Naive thymus-derived CD4-positive, alpha-beta T cell (primary cell): ENCODE results near the gene GNG7. TPM values are rescaled to one million over a fixed set of nuclear protein-coding genes. Genes with fewer than 3 reads are reported as not detected.

Experiments used
- ATAC-seq: fragments of 150-1000 bp; cut with Tn5 transposase; 2 replicates; pipeline ENCODE4 v1.10.0; 2021; ENCODE audit warnings: mild to moderate bottlenecking, moderate library complexity
- CTCF ChIA-PET: fragments of 350-600 bp; sonication (Branson Sonifier 250); formaldehyde crosslinking; loops from one replicate; lab custom pipeline; 2021; ENCODE audit warnings: antibody characterized with exemption; lab: Charles Lee
- POLR2A ChIA-PET: fragments of 350-600 bp; sonication (Branson Sonifier 250); formaldehyde crosslinking; loops from one replicate; lab custom pipeline; 2021; ENCODE audit warnings: antibody characterized with exemption, inconsistent platforms; lab: Charles Lee
- DNase-seq, 9 donors: peaks; one replicate each; pipeline versions ENCODE4 v3.0.0 to v3.0.0-alpha.2; 2020 to 2022; ENCODE audit warnings: mixed read lengths in 1 of 9
- H3K27ac ChIP-seq: one replicate; pipeline ENCODE4 v1.7.0; 2013; ENCODE audit warnings: mild to moderate bottlenecking, low read depth, low read length, moderate library complexity
- H3K27me3 ChIP-seq, 2 donors: one replicate each; pipeline ENCODE4 v1.7.0; 2013; ENCODE audit warnings: low read length in 2 of 2, mild to moderate bottlenecking in 2 of 2, moderate library complexity in 2 of 2; ENCODE audit not compliant: control insufficient read depth in 2 of 2, insufficient read depth in 2 of 2
- H3K36me3 ChIP-seq, 3 experiments: 1 replicate in 2 of 3; 2 replicates in 1 of 3; pipeline ENCODE4 v1.7.0; 2013; ENCODE audit warnings: low read length in 3 of 3, mild to moderate bottlenecking in 3 of 3, moderate library complexity in 1 of 3; ENCODE audit not compliant: insufficient read depth in 3 of 3, control insufficient read depth in 2 of 3
- H3K4me1 ChIP-seq, 2 donors: one replicate each; pipeline ENCODE4 v1.7.0; 2013; ENCODE audit warnings: low read length in 2 of 2, mild to moderate bottlenecking in 2 of 2, moderate library complexity in 1 of 2; ENCODE audit not compliant: control insufficient read depth in 2 of 2, insufficient read depth in 2 of 2
- H3K4me3 ChIP-seq: 2 replicates; pipeline ENCODE4 v1.7.0; 2013; ENCODE audit warnings: mild to moderate bottlenecking, low read length
- H3K9me3 ChIP-seq, 3 experiments: 1 replicate in 2 of 3; 2 replicates in 1 of 3; pipeline ENCODE4 v1.7.0; 2013; ENCODE audit warnings: low read length in 3 of 3; ENCODE audit not compliant: control insufficient read depth in 2 of 3
- H3K27ac Mint-ChIP-seq, 9 donors: one replicate each; pipeline ENCODE4 v1.8.0; 2020 to 2022; ENCODE audit warnings: mixed read lengths in 9 of 9, mild to moderate bottlenecking in 8 of 9, moderate library complexity in 5 of 9, inconsistent platforms in 2 of 9
- H3K27me3 Mint-ChIP-seq, 5 donors: one replicate each; pipeline ENCODE4 v1.8.0; 2021 to 2022; ENCODE audit warnings: mixed read lengths in 5 of 5, mild to moderate bottlenecking in 1 of 5
- H3K36me3 Mint-ChIP-seq, 5 donors: one replicate each; pipeline ENCODE4 v1.8.0; 2020 to 2022; ENCODE audit warnings: mixed read lengths in 5 of 5, mild to moderate bottlenecking in 3 of 5, inconsistent platforms in 1 of 5
- H3K4me1 Mint-ChIP-seq, 7 donors: one replicate each; pipeline ENCODE4 v1.8.0; 2020 to 2022; ENCODE audit warnings: mixed read lengths in 7 of 7, mild to moderate bottlenecking in 3 of 7, inconsistent platforms in 1 of 7
- H3K4me3 Mint-ChIP-seq, 10 donors: one replicate each; pipeline ENCODE4 v1.8.0; 2020 to 2022; ENCODE audit warnings: mild to moderate bottlenecking in 10 of 10, mixed read lengths in 10 of 10, moderate library complexity in 6 of 10, inconsistent platforms in 2 of 10
- H3K9me3 Mint-ChIP-seq, 11 donors: one replicate each; pipeline ENCODE4 v1.8.0; 2020 to 2022; ENCODE audit warnings: mixed read lengths in 11 of 11, mild to moderate bottlenecking in 4 of 11, inconsistent platforms in 1 of 11, moderate library complexity in 1 of 11
- intact Hi-C, 2 donors: fragments of 100-400 bp; cut with micrococcal nuclease; formaldehyde crosslinking; loops; one replicate each; pipeline ENCODE4 v1.15.1; 2023
- polyA plus RNA-seq, 2 donors: library from polyadenylated mRNA; unstranded; fragments of 300-500 nt; fragmentation: Illumina TruSeq; gene quantifications; one replicate each; pipeline ENCODE4 v1.2.3, GENCODE V29; 2021
- total RNA-seq, 6 experiments: library from RNA in 5 of 6; stranded (reverse) in 5 of 6; gene quantifications; 1 replicate in 5 of 6; 2 replicates in 1 of 6; pipeline ENCODE4 v1.2.3 and lab custom pipeline; 2021 to 2026

The GNG7 gene
- total and polyA plus RNA-seq, 7 experiments from 2014 or later, result 0.31 to 6.8 (median 4.7) TPM

DNA sequence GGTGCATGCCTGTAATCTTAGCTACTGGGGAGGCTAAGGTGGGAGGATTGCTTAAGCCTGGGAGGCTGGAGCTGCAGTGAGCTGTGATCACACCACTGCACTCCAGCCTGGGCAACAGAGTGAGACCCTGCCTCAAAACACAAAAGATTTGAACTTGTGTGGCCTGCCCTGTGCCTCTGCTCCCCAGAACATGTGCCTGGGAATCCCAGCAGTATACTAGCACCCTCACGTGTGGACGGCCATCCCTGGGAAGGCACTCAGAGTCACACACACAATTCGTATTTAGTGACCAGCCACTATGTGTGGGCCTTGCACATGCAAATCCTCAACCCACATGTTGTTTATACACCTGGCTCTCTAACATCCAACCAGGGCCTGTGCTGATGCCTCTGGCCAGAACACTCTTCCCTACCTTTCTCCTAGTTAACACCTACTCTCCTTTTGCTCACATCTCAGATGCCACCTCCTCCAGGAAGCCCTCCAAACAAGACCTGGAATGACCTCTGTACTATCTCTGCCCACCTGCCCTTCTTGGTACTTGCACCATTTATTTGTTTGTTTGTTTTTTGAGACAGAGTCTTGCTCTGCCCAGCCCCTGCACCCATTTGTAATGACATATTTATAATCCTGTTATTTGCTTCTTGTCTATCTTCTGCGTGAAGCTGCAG, 218.9 kb downstream of the GNG7 start:
- no peak overlapping the region for H3K27ac ChIP-seq
- H3K4me3 ChIP-seq, result no peak overlapping the region
- Mint-ChIP-seq H3K27me3 (peaks cover 0 to 30% (median 0%) of the 10 kb centered on the region in 5 donors), H3K4me1 (peaks cover 1 to 13% (median 7%) of the 10 kb centered on the region in 7 donors), H3K27ac (peak overlapping the region in 2 of 9 donors; percentile 29 to 70), H3K9me3 (peaks cover 0 to 29% (median 13%) of the 10 kb centered on the region in 11 donors), H3K4me3 (peak overlapping the region in 1 of 10 donors; percentile 22), H3K36me3 (peaks cover 0 to 6% (median 3%) of the 10 kb centered on the region in 5 donors)
- H3K9me3 ChIP-seq, result peaks cover 0 to 19% (median 0%) of the 10 kb centered on the region in 3 experiments
- H3K4me1 ChIP-seq, result no peaks in the 10 kb centered on the region
- intact Hi-C loops, result no loop called here
- no peaks in the 10 kb centered on the region for H3K36me3 ChIP-seq
- ATAC-seq (no peak), DNase-seq (no peak)
- no peaks in the 10 kb centered on the region for H3K27me3 ChIP-seq
- ChIA-PET CTCF (no interaction called here), POLR2A (interaction anchor here (1.5 kb wide), 1 partner anchor 7 kb away, joined by 13 read pairs; the partner anchor contains the start of gene GADD45B)

DNA sequence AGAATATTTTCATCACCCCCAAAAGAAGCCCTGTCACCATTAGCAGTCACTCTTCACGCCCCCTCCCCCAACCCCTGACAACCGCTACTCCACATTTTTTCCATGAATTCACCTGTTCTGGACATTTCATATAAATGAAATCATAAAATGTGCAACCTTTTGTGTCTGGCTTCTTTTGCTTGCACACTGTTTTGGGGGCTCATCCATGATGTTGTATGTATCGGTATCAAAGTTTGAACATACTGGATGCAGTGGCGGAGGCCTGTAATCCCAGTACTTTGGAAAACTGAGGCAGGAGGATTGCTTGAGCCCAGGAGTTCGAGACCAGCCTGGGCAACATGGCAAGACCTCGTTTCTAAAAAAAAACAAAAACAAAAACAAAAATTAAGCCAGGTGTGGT, 219.4 kb downstream of the GNG7 start:
- ChIA-PET CTCF (no interaction called here), POLR2A (no interaction called here)
- Histone ChIP-seq H3K9me3 (peaks cover 0 to 19% (median 0%) of the 10 kb centered on the region in 3 experiments), H3K4me3 (no peak overlapping the region), H3K36me3 (no peaks in the 10 kb centered on the region), H3K27ac (no peak overlapping the region), H3K27me3 (no peaks in the 10 kb centered on the region), H3K4me1 (no peaks in the 10 kb centered on the region)
- peaks cover 0 to 28% (median 0%) of the 10 kb centered on the region in 5 donors for H3K27me3 Mint-ChIP-seq
- H3K4me1 Mint-ChIP-seq, result peaks cover 7 to 14% (median 11%) of the 10 kb centered on the region in 7 donors
- intact Hi-C loops, result no loop called here
- DNase-seq (no peak), ATAC-seq (no peak)
- H3K9me3 Mint-ChIP-seq, result peaks cover 0 to 29% (median 13%) of the 10 kb centered on the region in 11 donors
- H3K36me3 Mint-ChIP-seq, result peaks cover 0 to 8% (median 5%) of the 10 kb centered on the region in 5 donors
- no peak overlapping the region for H3K27ac Mint-ChIP-seq
- no peak overlapping the region for H3K4me3 Mint-ChIP-seq

DNA sequence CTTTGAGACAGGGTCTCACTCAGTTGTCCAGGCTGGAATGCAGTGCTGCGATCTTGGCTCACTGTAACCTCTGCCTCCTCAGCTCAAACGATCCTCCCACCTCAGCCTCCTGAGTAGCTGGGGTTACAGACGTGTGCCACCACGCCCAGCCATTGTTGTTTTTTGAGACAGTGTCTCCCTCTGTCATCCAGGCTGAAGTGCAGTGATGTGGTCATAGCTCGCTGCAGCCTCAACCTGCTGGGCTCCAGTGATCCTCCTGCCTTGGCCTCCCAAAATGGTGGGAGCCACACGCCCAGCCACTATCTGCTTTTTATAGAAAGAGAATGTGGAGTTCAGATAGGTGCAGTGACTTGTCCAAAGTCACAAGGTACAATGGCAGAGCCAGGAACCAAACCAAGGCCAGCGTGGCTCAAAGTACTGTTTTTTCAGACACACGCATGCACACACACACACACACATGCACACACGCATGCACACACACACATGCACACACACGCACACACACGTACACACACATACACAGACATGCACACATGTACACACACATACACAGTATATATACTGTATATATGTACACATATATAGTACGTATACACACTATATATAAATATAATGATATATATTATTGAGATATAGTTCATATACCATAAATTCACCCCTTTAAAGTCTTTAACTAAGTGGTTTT, 220.0 kb downstream of the GNG7 start:
- CTCF ChIA-PET, result no interaction called here

DNA sequence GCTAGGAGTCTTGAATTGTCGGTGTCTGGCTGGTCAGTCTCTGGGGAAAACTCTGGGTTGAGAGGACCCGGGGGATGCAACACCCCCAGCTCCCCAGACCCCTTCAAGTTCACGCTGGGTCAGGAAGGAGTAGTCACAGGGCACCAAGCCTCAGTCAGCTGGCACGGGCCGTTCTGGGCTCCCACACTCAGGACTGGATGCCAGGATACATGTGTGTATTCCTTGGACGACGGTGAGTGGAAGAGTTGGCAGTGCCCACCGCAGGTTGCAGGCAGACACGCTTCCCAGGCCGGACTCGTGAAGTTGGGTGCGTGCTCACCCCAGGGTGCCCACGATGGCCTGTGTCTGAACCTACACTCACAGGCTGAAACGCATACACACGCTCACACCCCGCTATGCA, 221.0 kb downstream of the GNG7 start:
- Histone ChIP-seq H3K4me1 (peaks cover 0 to 4% of the 10 kb centered on the region in 2 donors), H3K27me3 (no peaks in the 10 kb centered on the region), H3K27ac (no peak overlapping the region), H3K4me3 (no peak overlapping the region), H3K36me3 (peaks cover 0 to 10% (median 0%) of the 10 kb centered on the region in 3 experiments), H3K9me3 (peaks cover 0 to 19% (median 0%) of the 10 kb centered on the region in 3 experiments)
- peak overlapping the region in 2 of 9 donors; percentile 64 to 76 for H3K27ac Mint-ChIP-seq
- peaks cover 0 to 14% (median 0%) of the 10 kb centered on the region in 5 donors for H3K27me3 Mint-ChIP-seq
- H3K9me3 Mint-ChIP-seq, result peaks cover 0 to 29% (median 13%) of the 10 kb centered on the region in 11 donors
- ATAC-seq, result no peak
- intact Hi-C loops, result no loop called here
- peaks cover 8 to 19% (median 15%) of the 10 kb centered on the region in 7 donors for H3K4me1 Mint-ChIP-seq
- ChIA-PET POLR2A (interaction anchor here (6.5 to 7.4 kb wide), 2 partner anchors 23 to 134 kb away, joined by 145 to 415 read pairs; no protein-coding TSS in a partner anchor), CTCF (interaction anchor here (6.7 kb wide), 1 partner anchor 129 kb away, joined by 78 read pairs; no protein-coding TSS in a partner anchor)
- no peak overlapping the region for H3K4me3 Mint-ChIP-seq
- peaks cover 0 to 21% (median 6%) of the 10 kb centered on the region in 5 donors for H3K36me3 Mint-ChIP-seq
- DNase-seq, result no peak

More for the DNA sequence above, 220.0 kb downstream of the GNG7 start:
- H3K27me3 ChIP-seq, result no peaks in the 10 kb centered on the region
- Mint-ChIP-seq H3K27me3 (peaks cover 0 to 22% (median 0%) of the 10 kb centered on the region in 5 donors), H3K36me3 (peaks cover 0 to 11% (median 6%) of the 10 kb centered on the region in 5 donors), H3K4me3 (peak overlapping the region in 1 of 10 donors; percentile 16), H3K27ac (no peak overlapping the region), H3K4me1 (peaks cover 10 to 17% (median 15%) of the 10 kb centered on the region in 7 donors), H3K9me3 (peaks cover 0 to 29% (median 13%) of the 10 kb centered on the region in 11 donors)
- peaks cover 0 to 19% (median 0%) of the 10 kb centered on the region in 3 experiments for H3K9me3 ChIP-seq
- no peak for DNase-seq
- peaks cover 0 to 4% of the 10 kb centered on the region in 2 donors for H3K4me1 ChIP-seq
- peaks cover 0 to under 1% (median 0%) of the 10 kb centered on the region in 3 experiments for H3K36me3 ChIP-seq
- intact Hi-C loops, result no loop called here
- no peak overlapping the region for H3K4me3 ChIP-seq
- H3K27ac ChIP-seq, result no peak overlapping the region
- POLR2A ChIA-PET, result interaction anchor here (7.4 kb wide), 1 partner anchor 133 kb away, joined by 415 read pairs; no protein-coding TSS in a partner anchor
- ATAC-seq, result no peak

DNA sequence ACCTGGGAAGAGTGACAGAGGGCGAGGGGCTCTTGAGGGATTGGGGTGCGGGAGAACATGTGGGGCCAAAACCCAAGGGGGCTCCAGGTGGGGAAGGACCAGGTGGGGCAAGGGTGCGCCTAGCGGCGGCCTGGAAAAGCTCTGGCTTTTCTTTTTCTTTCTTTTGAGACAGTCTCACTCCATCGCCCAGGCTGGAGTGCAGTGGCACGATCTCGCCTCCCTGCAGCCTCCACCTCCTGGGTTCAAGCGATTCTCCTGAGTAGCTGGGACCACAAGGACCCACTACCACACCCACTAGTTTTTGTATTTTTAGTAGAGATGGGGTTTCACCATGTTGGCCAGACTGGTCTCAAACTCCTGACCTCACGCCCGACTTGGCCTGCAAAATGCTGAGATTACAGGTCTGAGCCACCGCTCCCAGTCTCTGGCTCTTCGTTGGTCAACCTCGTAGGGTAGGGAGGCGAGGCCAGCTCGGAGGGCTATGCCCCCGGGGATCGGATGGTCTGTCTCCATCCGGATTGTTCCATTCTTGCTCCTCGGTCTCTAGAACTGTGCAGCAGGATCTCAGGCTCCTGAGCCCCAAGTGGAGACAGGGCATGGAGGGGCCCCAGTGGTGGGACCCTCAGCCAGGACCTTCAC, 222.8 kb downstream of the GNG7 start:
- peak overlapping the region in 8 of 9 donors; percentile 31 to 96 (median 76) for H3K27ac Mint-ChIP-seq
- H3K4me1 ChIP-seq, result peaks cover 0 to 14% of the 10 kb centered on the region in 2 donors
- peak overlapping the region; percentile 91 for H3K4me3 ChIP-seq
- POLR2A ChIA-PET, result interaction anchor here (0.6 to 7.4 kb wide), 10 partner anchors 9 to 135 kb away, joined by 3 to 415 read pairs (median 22); no protein-coding TSS in a partner anchor
- peaks cover 8 to 23% (median 19%) of the 10 kb centered on the region in 7 donors for H3K4me1 Mint-ChIP-seq
- H3K27me3 ChIP-seq, result no peaks in the 10 kb centered on the region
- peaks cover 0 to 22% (median 6%) of the 10 kb centered on the region in 5 donors for H3K36me3 Mint-ChIP-seq
- DNase-seq (no peak), ATAC-seq (no peak)
- H3K9me3 Mint-ChIP-seq, result peaks cover 0 to 34% (median 13%) of the 10 kb centered on the region in 11 donors
- peaks cover 0 to 10% (median 0%) of the 10 kb centered on the region in 5 donors for H3K27me3 Mint-ChIP-seq
- CTCF ChIA-PET, result interaction anchor here (6.7 kb wide), 1 partner anchor 131 kb away, joined by 78 read pairs; no protein-coding TSS in a partner anchor
- intact Hi-C loops, result loop anchor here (2.0 to 5.0 kb wide), 4 partner anchors 73 to 698 kb away; partner anchors contain the start of genes DOT1L (in 1 of the 2) and S1PR4 (in 1 of the 2)
- peak overlapping the region; percentile 65 to 100 (median 98) for H3K4me3 Mint-ChIP-seq
- peak overlapping the region; percentile 90 for H3K27ac ChIP-seq
- H3K36me3 ChIP-seq, result peaks cover 0 to 16% (median 0%) of the 10 kb centered on the region in 3 experiments
- peaks cover 0 to 19% (median 0%) of the 10 kb centered on the region in 3 experiments for H3K9me3 ChIP-seq
